C1 segment of cervical spinal cord (tissue), 14 donors: ENCODE data around the gene SLC6A11.

ENCODE experiments used
- DNase-seq, 14 donors: peaks; one replicate each; lab custom pipeline; 2025; lab: John Stamatoyannopoulos, UW

The SLC6A11 gene

DNA sequence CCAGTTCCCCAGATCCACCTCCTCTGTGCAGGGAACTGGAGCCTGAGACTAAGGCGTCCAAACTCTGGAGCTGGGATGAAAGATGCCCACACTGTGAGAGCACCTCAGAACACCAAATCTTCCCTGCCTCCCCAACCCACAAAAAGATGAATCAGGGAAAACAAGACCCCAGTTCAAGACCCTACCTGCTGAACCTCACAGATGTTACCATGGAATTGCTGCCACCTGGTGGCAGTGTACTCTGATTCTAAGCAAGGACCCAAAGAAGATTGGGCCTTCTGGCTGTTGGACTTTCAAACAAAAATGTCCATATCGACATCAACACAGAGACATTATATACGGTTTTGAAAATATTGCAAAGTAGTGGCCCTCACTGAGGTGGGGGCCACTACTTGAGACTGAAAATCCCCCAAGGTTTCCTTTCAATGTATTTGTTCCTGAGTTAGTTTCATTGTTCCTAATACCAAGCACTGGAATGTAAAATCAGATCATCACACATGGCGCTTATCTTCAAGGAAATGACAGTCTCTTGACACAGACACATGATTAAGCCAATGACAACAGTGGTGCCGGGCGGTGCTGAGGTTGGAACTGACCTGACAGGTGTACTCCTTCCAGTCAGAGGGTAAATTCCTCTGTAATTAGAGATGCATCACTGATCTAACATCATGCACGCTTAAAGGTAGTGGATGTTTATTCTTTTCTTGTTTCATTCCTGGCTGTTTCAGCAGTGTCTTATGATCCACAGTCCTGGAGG lies 67.6 kb downstream of the SLC6A11 start:
- DNase-seq, result peak in 2 of 14 donors; percentile 6 to 7

- no peak for DNase-seq
Observed at GRCh38 chr3:10887015-10887414, 71.0 kb downstream of the SLC6A11 start.

GRCh38 chr3:10888518-10889090 lies 72.6 kb downstream of the SLC6A11 start:
- DNase-seq, result no peak

DNA sequence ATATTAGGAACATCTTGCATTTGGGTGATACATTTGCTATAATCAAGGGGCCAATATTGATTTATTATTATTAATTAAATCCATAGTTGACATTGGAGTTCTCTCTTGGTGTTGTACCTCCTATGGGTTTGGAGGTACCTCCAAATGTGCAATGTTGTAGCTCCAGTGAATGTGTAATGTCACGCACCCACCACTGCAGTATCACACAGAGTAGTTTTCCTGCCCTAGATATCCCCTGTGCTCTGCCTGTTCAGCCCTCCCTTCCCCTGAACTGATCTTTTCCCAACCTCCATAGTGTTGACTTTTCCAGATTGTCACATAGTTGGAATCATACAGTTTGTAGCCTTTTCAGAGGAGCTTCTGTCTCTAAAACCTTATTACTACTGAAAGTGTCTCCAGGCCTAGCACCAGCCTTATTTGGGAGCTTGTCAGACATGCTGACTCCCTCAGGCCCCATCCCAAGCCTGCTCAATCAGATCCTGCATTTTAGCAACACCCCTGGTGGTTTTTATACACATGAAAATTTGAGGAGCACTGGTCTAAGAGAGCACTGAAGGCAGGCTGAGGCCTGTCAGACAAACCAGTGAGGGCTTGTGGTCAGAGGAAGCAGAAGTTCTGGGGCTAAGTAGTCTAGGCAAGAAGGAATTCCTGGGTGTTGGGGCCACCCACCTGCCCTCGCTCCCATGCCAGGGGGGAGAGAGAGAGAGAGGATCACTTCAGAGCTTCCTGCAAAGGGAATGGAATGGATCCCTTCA lies 73.4 kb downstream of the SLC6A11 start:
- DNase-seq, result no peak

DNA sequence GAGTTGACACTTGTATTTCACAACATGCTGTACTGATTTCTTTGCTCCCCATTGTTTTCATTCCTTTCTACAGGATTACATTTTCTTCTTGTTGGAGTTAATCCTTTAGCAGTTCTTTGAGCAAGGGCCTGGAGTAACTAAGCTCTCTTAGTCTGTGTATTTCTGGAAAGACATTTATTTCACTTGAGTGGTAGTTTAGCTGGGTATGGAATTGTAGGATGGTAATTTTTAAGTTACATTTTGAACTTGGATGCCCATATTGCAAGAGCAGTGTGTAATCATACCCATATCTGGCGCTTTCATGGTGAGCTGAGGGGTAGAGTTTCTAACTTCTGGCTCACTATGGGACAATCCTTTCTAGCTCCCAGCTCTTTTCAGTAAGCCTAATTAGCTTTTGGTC lies 74.6 kb downstream of the SLC6A11 start:
- no peak for DNase-seq

DNA sequence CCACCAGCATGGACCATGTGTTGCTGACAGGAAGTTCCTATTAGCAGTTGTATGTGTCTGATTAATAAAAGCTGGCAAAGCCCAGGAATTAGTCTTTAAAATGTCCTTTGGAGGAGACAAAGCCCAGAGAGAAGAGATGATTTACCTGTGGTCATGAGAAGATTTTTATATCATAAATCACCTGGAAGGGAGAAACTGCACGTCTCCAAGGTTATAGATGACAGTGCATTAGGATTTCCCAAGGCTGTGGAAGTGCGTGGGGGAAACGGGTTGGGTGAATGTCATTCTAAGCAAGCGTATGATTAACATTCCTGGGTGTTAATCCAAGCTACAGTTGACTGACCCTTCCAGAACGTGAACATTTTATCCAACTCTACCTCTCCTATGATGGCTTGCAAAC lies 76.6 kb downstream of the SLC6A11 start:
- DNase-seq, result no peak

DNA sequence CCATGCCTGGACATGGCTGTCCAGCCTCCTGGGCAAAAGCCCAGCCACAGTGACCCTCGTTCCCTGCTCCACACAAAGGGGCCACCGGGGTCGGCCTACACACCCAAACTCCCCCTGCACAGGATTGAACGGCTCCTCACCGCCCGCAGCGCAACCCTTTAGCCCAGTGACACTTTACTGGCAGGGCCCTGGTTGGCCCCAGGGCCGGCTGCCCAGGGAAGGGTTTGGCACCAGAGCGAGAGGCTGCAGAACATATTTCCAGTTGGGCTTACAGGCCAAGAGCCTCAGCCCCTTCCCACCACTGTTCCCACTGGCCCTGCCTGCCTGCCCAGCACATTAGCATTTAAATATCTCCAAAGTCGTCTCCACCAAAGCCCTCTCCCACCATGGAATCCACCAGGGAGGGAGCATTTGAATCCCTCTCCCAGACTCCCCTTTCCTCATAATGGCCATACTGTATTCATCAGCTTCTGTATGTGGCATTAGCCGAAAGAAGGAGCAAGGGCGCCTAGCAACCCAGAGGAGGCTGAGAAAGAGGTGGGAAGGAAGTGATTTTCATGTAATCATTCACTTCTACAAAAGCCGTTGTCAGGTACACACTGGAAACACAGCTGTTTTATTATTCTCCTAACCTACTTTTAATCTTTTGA lies 85.4 kb downstream of the SLC6A11 start:
- peak in 5 of 14 donors; percentile 10 to 48 (median 21) for DNase-seq

DNA sequence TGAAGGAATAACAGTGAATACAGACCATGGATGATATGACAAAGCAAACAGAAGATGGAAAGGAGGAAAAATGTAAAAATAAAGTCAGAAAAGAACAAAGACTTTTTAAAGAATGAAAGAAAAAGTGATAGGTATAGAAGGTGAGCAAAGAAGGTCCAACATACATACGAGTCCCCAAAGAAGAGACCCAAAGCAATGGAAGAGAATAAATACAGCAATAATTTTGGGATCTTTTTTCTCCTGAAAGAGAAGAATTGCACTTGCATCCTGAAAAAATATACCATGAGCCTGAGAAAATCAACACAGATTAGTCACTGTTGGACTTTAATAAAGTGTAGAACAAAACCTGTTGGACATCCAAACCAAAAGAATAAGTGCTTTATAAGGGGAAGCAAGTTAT lies 91.2 kb downstream of the SLC6A11 start:
- no peak for DNase-seq

DNA sequence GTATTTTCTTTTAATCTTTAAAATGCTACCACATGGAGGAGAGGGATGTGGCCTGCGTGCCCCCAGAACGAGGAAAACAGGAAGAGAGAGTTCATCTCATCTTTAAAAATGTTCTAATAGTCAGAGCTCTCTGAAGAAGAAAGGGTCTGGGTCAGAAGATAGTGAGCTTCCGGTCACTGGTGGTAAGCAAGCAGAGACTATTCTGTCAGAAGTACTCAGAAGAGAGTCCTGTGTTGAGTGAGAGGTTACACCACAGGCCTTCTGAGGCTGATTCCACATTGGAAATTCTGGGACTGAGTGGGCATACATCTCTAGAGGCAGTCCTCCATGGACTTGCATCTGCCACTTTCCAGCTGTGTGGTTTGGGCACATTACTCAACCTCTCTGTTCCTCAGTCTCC lies 94.3 kb downstream of the SLC6A11 start:
- DNase-seq, result no peak

DNA sequence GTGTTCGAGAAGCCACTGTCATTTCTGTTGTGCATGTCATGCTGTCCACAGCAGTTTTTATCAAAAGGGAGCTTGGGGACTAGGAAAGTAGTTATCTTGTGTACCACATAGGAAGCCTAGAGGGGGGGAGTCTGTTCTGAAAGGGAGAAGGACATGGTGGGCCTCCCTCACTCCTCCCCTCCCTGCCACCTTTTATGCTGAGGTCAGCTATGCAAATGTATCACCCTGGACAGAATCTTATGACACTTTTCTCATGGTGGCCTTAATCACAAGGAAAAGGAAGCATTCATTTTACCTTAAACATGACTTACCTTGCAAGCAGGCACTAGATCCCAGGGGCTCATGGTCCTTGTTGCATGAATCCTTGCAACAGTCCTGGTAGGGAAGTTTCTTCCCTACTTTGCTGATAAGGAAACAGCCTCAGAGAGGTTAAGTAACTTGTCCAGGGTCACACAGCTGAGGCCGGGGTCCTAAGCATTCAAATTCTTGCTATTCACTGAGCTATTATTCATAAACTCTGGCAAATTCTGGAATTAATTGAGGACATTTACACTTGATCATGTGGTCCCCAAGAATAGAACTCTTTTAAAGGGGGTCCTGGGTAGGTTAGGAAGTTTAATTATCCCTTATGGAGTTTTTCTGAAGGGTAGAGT lies 95.4 kb downstream of the SLC6A11 start:
- no peak for DNase-seq

- DNase-seq, result no peak
Observed at GRCh38 chr3:10912786-10913185, 96.8 kb downstream of the SLC6A11 start.

- DNase-seq, result no peak
Observed at GRCh38 chr3:10915376-10915775, 99.3 kb downstream of the SLC6A11 start.

DNA sequence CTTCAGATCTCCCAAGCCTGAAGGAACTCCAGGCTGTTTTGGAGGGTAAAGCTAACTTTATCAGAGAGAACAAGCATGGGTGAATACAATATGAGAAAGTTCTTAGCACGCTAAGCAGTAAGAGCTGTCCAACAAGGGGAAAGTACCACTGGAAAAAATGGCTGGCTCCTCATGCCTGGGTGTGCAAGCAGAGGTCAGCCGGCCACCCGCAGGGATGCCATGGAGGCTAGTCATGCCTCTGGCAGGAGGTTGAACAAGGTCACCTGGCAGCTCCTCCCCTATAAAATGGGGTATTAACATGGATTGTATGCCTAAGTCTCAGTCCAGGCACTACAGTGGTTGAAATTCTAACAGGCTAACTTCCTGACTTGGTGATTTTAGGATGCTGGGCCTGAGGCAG lies 101.1 kb downstream of the SLC6A11 start:
- no peak for DNase-seq

- no peak for DNase-seq
Observed at GRCh38 chr3:10918011-10918410, 102.0 kb downstream of the SLC6A11 start.

DNA sequence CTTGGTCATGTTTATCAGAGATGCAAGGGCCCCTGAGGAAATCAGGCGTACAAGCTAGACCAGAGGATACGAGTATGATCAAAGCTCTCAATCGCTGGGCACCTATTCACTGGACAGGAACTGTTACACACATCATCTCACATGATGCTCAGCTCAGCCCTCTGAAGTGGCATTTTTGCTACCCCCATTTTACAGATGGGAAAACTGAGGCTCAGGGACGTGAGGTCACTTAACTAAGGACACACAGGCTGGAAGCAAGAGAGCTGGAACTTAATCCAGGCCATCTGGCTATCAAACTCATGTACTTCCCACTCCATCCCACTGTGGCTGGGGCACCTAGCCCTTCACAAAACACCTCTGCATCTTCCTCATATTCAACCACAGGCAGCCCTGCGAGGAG lies 103.6 kb downstream of the SLC6A11 start:
- no peak for DNase-seq

- no peak for DNase-seq
Observed at GRCh38 chr3:10925436-10926255, 109.6 kb downstream of the SLC6A11 start.

- DNase-seq, result peak in 3 of 14 donors; percentile 14 to 79 (median 35)
Observed at GRCh38 chr3:10926256-10926810, 110.3 kb downstream of the SLC6A11 start.

DNA sequence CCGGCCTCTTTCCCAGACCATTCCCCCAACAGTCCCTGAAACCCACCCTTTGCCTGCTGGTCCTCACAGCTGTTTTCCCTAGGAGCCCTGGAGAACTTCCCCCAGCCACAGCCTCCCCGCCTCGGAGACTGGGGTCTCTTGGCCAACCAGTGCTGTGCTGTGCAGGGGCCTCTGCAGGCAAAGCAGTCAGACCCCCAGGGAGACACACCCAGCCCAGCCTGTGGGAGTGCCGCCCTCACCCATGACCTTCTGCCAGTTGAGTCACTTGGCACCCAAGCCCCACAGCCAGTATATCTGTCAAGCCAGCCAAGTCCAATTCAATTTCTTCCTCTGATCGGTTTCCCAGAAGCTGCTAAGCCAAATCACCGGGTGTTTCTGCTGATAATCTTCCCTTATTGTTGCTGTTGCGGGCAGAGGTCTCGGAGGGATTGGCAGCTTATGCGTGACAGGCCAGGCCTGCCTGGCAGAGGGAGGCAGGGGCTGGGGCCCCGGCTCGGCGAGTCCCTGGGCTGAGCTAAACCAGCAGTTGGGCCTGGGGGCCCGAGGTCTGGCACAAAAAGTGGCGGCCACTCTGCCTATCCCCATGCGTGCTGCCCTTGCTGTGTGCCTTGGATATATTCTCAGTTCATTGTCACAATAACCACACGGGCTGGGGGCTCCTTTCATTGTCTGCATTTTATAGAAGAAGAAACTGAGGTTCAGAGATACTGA lies 110.9 kb downstream of the SLC6A11 start:
- peak in 1 of 14 donors; percentile 79 for DNase-seq

DNA sequence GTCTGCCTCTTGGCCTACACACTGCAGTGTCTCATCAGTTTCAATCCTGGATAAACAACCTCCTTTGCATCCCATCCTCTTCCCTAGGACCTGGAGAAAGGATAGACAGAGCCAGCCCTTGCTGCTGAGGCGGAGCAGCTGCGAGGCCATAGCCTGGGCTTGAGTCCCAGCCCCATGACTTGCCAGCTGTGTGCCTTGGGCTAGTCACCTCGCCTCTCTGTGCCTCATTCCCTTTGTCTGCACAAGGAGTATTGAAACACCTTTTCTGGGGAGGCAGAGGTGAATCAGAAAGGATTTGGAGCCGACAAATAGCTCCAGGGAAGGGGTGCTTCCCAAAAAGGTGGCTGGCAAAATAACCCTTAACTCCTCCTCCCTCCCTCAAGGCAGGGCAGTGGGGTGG lies 111.5 kb downstream of the SLC6A11 start:
- peak in 1 of 14 donors; percentile 45 for DNase-seq
